Liver (tissue), 9 donors: ENCODE measurements around the gene ERC1. TPM values are rescaled to one million over a fixed set of nuclear protein-coding genes. Genes with fewer than 3 reads are reported as not detected.

Experiments used
- DNase-seq: peaks from one replicate; pipeline ENCODE4 v3.0.0-alpha.2; 2017; ENCODE audit warnings: low spot score
- H3K27ac ChIP-seq, 2 donors: one replicate each; pipeline ENCODE4 v1.7.0; 2013; ENCODE audit warnings: inconsistent platforms in 2 of 2, low read length in 2 of 2, control low read depth in 1 of 2, low read depth in 1 of 2, mild to moderate bottlenecking in 1 of 2
- H3K27me3 ChIP-seq, 4 donors: one replicate each; pipeline versions ENCODE4 v1.6.1 to v1.7.0; 2013; ENCODE audit warnings: low read length in 3 of 4, inconsistent platforms in 1 of 4, mild to moderate bottlenecking in 1 of 4, moderate library complexity in 1 of 4; ENCODE audit not compliant: control insufficient read depth in 4 of 4, insufficient read depth in 4 of 4
- H3K36me3 ChIP-seq, 4 donors: one replicate each; pipeline versions ENCODE4 v1.6.1 to v1.7.0; 2013; ENCODE audit warnings: low read length in 3 of 4, mild to moderate bottlenecking in 3 of 4, low read depth in 1 of 4, moderate library complexity in 1 of 4; ENCODE audit not compliant: control insufficient read depth in 4 of 4, insufficient read depth in 3 of 4
- H3K4me1 ChIP-seq, 4 donors: one replicate each; pipeline versions ENCODE4 v1.6.1 to v1.7.0; 2013; ENCODE audit warnings: low read length in 3 of 4, mild to moderate bottlenecking in 3 of 4, moderate library complexity in 1 of 4; ENCODE audit not compliant: control insufficient read depth in 4 of 4, insufficient read depth in 4 of 4
- H3K4me3 ChIP-seq, 3 donors: one replicate each; pipeline versions ENCODE4 v1.6.1 to v1.7.0; 2013; ENCODE audit warnings: low read length in 3 of 3, control low read depth in 1 of 3, low read depth in 1 of 3, mild to moderate bottlenecking in 1 of 3
- H3K9ac ChIP-seq, 2 donors: one replicate each; pipeline ENCODE4 v1.7.0; 2013; ENCODE audit warnings: low read length in 2 of 2, mild to moderate bottlenecking in 2 of 2, moderate library complexity in 2 of 2, control low read depth in 1 of 2, low read depth in 1 of 2
- H3K9me3 ChIP-seq, 4 donors: one replicate each; pipeline versions ENCODE4 v1.6.1 to v1.7.0; 2013; ENCODE audit warnings: low read length in 3 of 4; ENCODE audit not compliant: control insufficient read depth in 4 of 4
- EGR1 ChIP-seq, 2 donors: IDR thresholded peaks; 2 replicates each; pipeline ENCODE4 v1.6.1; 2016 to 2018; ENCODE audit warnings: antibody characterized with exemption in 2 of 2, low read depth in 2 of 2
- FOXA2 ChIP-seq: IDR thresholded peaks from 2 replicates; pipeline ENCODE4 v1.6.1; 2016; ENCODE audit warnings: antibody characterized with exemption
- JUND ChIP-seq, 2 donors: IDR thresholded peaks; 2 replicates each; pipeline ENCODE4 v1.6.1; 2016; ENCODE audit warnings: antibody characterized with exemption in 2 of 2
- RAD21 ChIP-seq, 2 donors: IDR thresholded peaks; 2 replicates each; pipeline ENCODE4 v1.6.1; 2016; ENCODE audit warnings: antibody characterized with exemption in 2 of 2, mild to moderate bottlenecking in 2 of 2
- REST ChIP-seq: IDR thresholded peaks from 2 replicates; pipeline ENCODE4 v1.6.1; 2016; ENCODE audit warnings: antibody characterized with exemption, mild to moderate bottlenecking
- RXRA ChIP-seq, 2 donors: IDR thresholded peaks; 2 replicates each; pipeline ENCODE4 v1.6.1; 2017 to 2018; ENCODE audit warnings: antibody characterized with exemption in 2 of 2, mild to moderate bottlenecking in 1 of 2
- SP1 ChIP-seq: IDR thresholded peaks from 2 replicates; pipeline ENCODE4 v1.6.1; 2018; ENCODE audit warnings: antibody characterized with exemption, mild to moderate bottlenecking
- TAF1 ChIP-seq: conservative IDR thresholded peaks from 2 replicates; pipeline ENCODE4 v1.6.1; 2016; ENCODE audit warnings: antibody characterized with exemption, mild to moderate bottlenecking
- YY1 ChIP-seq: IDR thresholded peaks from 2 replicates; pipeline ENCODE4 v1.6.1; 2016; ENCODE audit warnings: antibody characterized with exemption, mild to moderate bottlenecking
- WGBS: extraction: QIAGEN DNeasy Blood & Tissue Kit; methylation state at CpG from one replicate; pipeline ENCODE4 v1.1.7; 2013; 5-methylcytosine and 5-hydroxymethylcytosine counted together
- polyA plus RNA-seq, 2 donors: library from polyadenylated mRNA; stranded (reverse) in 1 of 2; unstranded in 1 of 2; fragments of 200-250 nt in 1 of 2; fragments of >200 nt in 1 of 2; fragmentation: Nextera tagmentation in 1 of 2; extraction: Ambion mirVana in 1 of 2; gene quantifications; one replicate each; pipeline versions ENCODE4 v1.2.1 to v1.2.3, GENCODE V29; 2013 to 2015
- total RNA-seq, 2 donors: library from RNA; depleted of rRNA; stranded (reverse); fragments of >200 nt; gene quantifications; one replicate each; pipeline ENCODE4 v1.2.3, GENCODE V29; 2014
- TF ChIP-seq, protein P1 (sequence below): IDR thresholded peaks from 2 replicates; pipeline ENCODE4 v1.6.1; 2016; ENCODE audit warnings: antibody characterized with exemption
- donor health status: healthy.
- donor health status: healthy.
- donor health status: healthy.
- donor health status: healthy.
- donor health status: healthy.

Gene ERC1
- total and polyA plus RNA-seq, 4 donors, result 6.2 to 50.2 (median 10.3) TPM

- no peak for TF ChIP-seq RAD21 (IDR thresholded peaks at IDR 0.05)
Measured at GRCh38 chr12:1283316-1283715, 292.3 kb downstream of the ERC1 start (continued).

DNA sequence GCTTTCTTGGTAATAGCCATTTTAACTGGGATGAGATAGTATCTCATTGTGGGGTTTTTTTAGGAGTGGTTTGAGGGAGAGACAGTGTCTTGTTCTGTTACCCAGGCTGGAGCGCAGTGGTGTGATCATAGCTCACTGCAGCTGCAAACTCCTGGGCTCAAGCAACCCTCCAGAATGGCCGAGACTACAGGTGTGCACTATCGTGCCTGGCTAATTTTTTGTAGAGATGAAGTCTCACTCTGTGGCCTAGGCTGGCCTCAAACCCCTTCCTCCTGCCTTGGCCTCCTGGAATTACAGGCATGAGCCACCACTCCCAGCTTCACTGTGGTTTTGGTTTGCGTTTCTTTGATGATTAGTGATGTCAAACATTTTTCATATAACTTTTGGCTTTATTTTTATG is 293.6 kb downstream of the ERC1 start:
- Histone ChIP-seq H3K36me3 (peaks cover 0 to under 1% (median under 1%) of the 10 kb centered on the region in 4 donors), H3K4me3 (no peak overlapping the region), H3K4me1 (peaks cover 0 to 1% (median 0%) of the 10 kb centered on the region in 4 donors), H3K27me3 (no peaks in the 10 kb centered on the region), H3K9ac (no peak overlapping the region), H3K9me3 (no peaks in the 10 kb centered on the region), H3K27ac (no peak overlapping the region)
- TF ChIP-seq EGR1 (IDR thresholded peaks at IDR 0.05; ENCODE audit: low read depth in 2 of 2) (no peak), SP1 (no peak), YY1 (no peak), REST (no peak), RXRA (IDR thresholded peaks at IDR 0.05) (no peak)
- DNase-seq, result no peak
- WGBS, result 96% methylated on average over 4 of the region's 4 CpGs

GRCh38 chr12:1287446-1287975 is 296.5 kb downstream of the ERC1 start:
- no peaks in the 10 kb centered on the region for H3K27me3 ChIP-seq
- no peak overlapping the region for H3K4me3 ChIP-seq
- peaks cover 0 to 7% (median 2%) of the 10 kb centered on the region in 4 donors for H3K36me3 ChIP-seq
- TF ChIP-seq FOXA2 (no peak), JUND (IDR thresholded peaks at IDR 0.05) (no peak), REST (no peak), TAF1 (no peak)
- TF ChIP-seq, protein P1, sequence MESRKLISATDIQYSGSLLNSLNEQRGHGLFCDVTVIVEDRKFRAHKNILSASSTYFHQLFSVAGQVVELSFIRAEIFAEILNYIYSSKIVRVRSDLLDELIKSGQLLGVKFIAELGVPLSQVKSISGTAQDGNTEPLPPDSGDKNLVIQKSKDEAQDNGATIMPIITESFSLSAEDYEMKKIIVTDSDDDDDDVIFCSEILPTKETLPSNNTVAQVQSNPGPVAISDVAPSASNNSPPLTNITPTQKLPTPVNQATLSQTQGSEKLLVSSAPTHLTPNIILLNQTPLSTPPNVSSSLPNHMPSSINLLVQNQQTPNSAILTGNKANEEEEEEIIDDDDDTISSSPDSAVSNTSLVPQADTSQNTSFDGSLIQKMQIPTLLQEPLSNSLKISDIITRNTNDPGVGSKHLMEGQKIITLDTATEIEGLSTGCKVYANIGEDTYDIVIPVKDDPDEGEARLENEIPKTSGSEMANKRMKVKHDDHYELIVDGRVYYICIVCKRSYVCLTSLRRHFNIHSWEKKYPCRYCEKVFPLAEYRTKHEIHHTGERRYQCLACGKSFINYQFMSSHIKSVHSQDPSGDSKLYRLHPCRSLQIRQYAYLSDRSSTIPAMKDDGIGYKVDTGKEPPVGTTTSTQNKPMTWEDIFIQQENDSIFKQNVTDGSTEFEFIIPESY, result no peak
- no peak overlapping the region for H3K27ac ChIP-seq
- no peak for DNase-seq
- H3K9ac ChIP-seq, result no peak overlapping the region
- peaks cover 0 to 1% (median 0%) of the 10 kb centered on the region in 4 donors for H3K4me1 ChIP-seq
- 96% methylated on average over 3 of the region's 3 CpGs for WGBS
- no peaks in the 10 kb centered on the region for H3K9me3 ChIP-seq
